Prostate gland (tissue), 2 donors: ENCODE measurements around the gene MAML2.

Source experiments
- POLR2A ChIP-seq: fragments of 450-650 bp; IDR thresholded peaks from one replicate; pipeline ENCODE4 v1.6.1; 2016; ENCODE audit warnings: antibody characterized with exemption, mild to moderate bottlenecking
- POLR2AphosphoS5 ChIP-seq: sonication (generic); formaldehyde crosslinking; IDR thresholded peaks from one replicate; pipeline ENCODE4 v1.6.1; 2017; ENCODE audit warnings: antibody characterized with exemption
- TF ChIP-seq, protein P1 (sequence below), 4 experiments: fragments of 200-600 bp in 2 of 4; fragments of 450-650 bp in 2 of 4; sonication (generic) in 2 of 4; IDR thresholded peaks; 1 replicate in 3 of 4; 2 replicates in 1 of 4; pipeline ENCODE4 v1.5.1; 2016 to 2019; ENCODE audit warnings: antibody characterized with exemption in 4 of 4, mild to moderate bottlenecking in 2 of 4, moderate library complexity in 2 of 4

DNA sequence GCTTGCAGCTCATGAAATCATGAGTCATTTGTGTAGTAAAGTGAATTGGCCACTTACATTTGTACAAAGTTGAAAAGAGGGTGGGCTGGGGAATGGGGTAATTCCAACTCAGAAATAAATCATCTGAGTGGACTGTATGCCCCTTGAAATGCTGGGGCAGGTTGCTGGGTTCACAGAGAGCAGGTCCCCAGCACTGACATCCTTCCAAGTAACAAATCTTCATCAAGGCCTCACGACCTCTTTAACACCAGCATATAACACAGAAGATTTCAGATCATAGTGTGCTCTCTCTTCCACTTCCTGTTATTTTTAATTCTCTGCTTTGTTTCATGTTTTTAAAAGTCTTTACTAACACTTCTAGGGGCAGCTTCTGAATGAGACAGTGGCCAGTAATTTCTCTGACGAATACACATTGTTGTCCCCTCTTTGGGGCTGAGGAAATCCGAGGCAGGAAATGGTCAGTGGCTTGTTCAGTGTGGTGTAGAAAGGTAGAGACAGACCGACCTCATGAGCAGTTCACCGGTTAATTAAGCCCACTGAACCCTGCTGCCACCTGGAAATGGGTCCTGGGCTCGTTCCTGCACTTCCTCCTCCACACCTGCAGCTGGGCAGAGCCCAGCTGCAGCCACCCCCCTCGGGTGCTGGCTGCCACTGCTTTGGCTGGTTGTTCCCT, 127.7 kb downstream of the MAML2 start:
- TF ChIP-seq, protein P1, sequence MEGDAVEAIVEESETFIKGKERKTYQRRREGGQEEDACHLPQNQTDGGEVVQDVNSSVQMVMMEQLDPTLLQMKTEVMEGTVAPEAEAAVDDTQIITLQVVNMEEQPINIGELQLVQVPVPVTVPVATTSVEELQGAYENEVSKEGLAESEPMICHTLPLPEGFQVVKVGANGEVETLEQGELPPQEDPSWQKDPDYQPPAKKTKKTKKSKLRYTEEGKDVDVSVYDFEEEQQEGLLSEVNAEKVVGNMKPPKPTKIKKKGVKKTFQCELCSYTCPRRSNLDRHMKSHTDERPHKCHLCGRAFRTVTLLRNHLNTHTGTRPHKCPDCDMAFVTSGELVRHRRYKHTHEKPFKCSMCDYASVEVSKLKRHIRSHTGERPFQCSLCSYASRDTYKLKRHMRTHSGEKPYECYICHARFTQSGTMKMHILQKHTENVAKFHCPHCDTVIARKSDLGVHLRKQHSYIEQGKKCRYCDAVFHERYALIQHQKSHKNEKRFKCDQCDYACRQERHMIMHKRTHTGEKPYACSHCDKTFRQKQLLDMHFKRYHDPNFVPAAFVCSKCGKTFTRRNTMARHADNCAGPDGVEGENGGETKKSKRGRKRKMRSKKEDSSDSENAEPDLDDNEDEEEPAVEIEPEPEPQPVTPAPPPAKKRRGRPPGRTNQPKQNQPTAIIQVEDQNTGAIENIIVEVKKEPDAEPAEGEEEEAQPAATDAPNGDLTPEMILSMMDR (IDR thresholded peaks at IDR 0.05), result no peak
- TF ChIP-seq POLR2AphosphoS5 (no peak), POLR2A (no peak)
